ENCODE results near the gene SGCB.

SGCB gene

GRCh38 chr4:52017814-52018213, 20.3 kb downstream of the SGCB start:
- no peak for DNase-seq

GRCh38 chr4:52016981-52017380, 21.1 kb downstream of the SGCB start:
- no peak for DNase-seq

GRCh38 chr4:52015366-52015765, 22.7 kb downstream of the SGCB start:
- DNase-seq, result no peak

- DNase-seq, result no peak
These were observed 23.2 kb downstream of the SGCB start for GRCh38 chr4:52014903-52015302.

GRCh38 chr4:52012651-52013050, 25.4 kb downstream of the SGCB start:
- no peak for DNase-seq

GRCh38 chr4:52010986-52011385, 27.1 kb downstream of the SGCB start:
- DNase-seq, result no peak

- no peak for DNase-seq
These were observed 31.2 kb downstream of the SGCB start for GRCh38 chr4:52006887-52007286.

- no peak for DNase-seq
These were observed 32.4 kb downstream of the SGCB start for GRCh38 chr4:52005604-52006273.

GRCh38 chr4:52004414-52004813, 33.7 kb downstream of the SGCB start:
- no peak for DNase-seq

- no peak for DNase-seq
These were observed 36.5 kb downstream of the SGCB start for GRCh38 chr4:52001616-52002015.

GRCh38 chr4:51999250-51999649, 38.8 kb downstream of the SGCB start:
- DNase-seq, result no peak

- DNase-seq, result no peak
These were observed 39.3 kb downstream of the SGCB start for GRCh38 chr4:51998837-51999236.

- DNase-seq, result no peak
These were observed 40.5 kb downstream of the SGCB start for GRCh38 chr4:51997647-51998046.

- no peak for DNase-seq
These were observed 42.4 kb downstream of the SGCB start for GRCh38 chr4:51995647-51996220.
